Lower leg skin (tissue), 3 donors: ENCODE results near the gene ALLC.

Experiments used
- CTCF ChIP-seq, 3 donors: fragments of 450-650 bp; IDR thresholded peaks; one replicate each; pipeline ENCODE4 v1.5.1; 2016; ENCODE audit warnings: antibody characterized with exemption in 3 of 3, mild to moderate bottlenecking in 3 of 3, moderate library complexity in 2 of 3
- POLR2A ChIP-seq, 2 donors: fragments of 450-650 bp; IDR thresholded peaks; one replicate each; pipeline ENCODE4 v1.6.1; 2016 to 2017; ENCODE audit warnings: antibody characterized with exemption in 2 of 2, mild to moderate bottlenecking in 1 of 2, moderate library complexity in 1 of 2

- TF ChIP-seq CTCF (IDR thresholded peaks at IDR 0.05) (no peak), POLR2A (IDR thresholded peaks at IDR 0.05) (no peak)
These were observed 1.9 kb upstream of the ALLC start for GRCh38 chr2:3655871-3656761.
